Adrenal gland (tissue), 12 donors: ENCODE data around the gene TMEM9. TPM values are rescaled to one million over a fixed set of nuclear protein-coding genes. Genes with fewer than 3 reads are reported as not detected.
A peak's percentile ranks its signal among the peaks of the same experiment; 100 is the strongest.

ENCODE experiments used
- DNase-seq, 7 donors: peaks; one replicate each; pipeline ENCODE4 v3.0.0-alpha.2; 2019 to 2020
- H3K27ac ChIP-seq, 5 donors: fragments of 200-600 bp; sonication (generic) in 4 of 5; 1 replicate in 3 of 5; 2 replicates in 2 of 5; pipeline versions ENCODE4 v1.5.1 to v1.8.0; 2016 to 2020; ENCODE audit warnings: mild to moderate bottlenecking in 1 of 5
- H3K27me3 ChIP-seq: fragments of 200-600 bp; 2 replicates; pipeline ENCODE4 v1.8.0; 2021
- H3K36me3 ChIP-seq, 2 donors: fragments of 200-600 bp; replicated peaks in 1 of 2; 1 replicate in 1 of 2; 2 replicates in 1 of 2; pipeline versions ENCODE4 v1.5.1 to v1.8.0; 2018 to 2022
- H3K4me1 ChIP-seq, 2 donors: fragments of 200-600 bp; replicated peaks in 1 of 2; 1 replicate in 1 of 2; 2 replicates in 1 of 2; pipeline versions ENCODE4 v1.5.1 to v1.8.0; 2018 to 2021
- H3K4me3 ChIP-seq, 4 donors: fragments of 200-600 bp; sonication (generic) in 3 of 4; one replicate each; pipeline ENCODE4 v1.5.1; 2016 to 2018
- H3K9me3 ChIP-seq, 3 donors: fragments of 200-600 bp; sonication (generic) in 1 of 3; replicated peaks in 1 of 3; 1 replicate in 2 of 3; 2 replicates in 1 of 3; pipeline versions ENCODE4 v1.5.1 to v1.8.0; 2016 to 2021
- POLR2A ChIP-seq, 2 donors: fragments of 450-650 bp; IDR thresholded peaks; one replicate each; pipeline ENCODE4 v1.6.1; 2017; ENCODE audit warnings: antibody characterized with exemption in 2 of 2, mild to moderate bottlenecking in 2 of 2, moderate library complexity in 1 of 2
- WGBS, 4 donors: extraction: QIAGEN DNeasy Blood & Tissue Kit in 2 of 4; methylation state at CpG; one replicate each; pipeline versions ENCODE4 v1.1.5 to v1.1.7; 2013 to 2017; 5-methylcytosine and 5-hydroxymethylcytosine counted together
- intact Hi-C, 2 donors: fragments of 100-400 bp; cut with DNase I; formaldehyde crosslinking; loops; one replicate each; pipeline versions ENCODE4 v1.14.1 to v1.15.0; 2022 to 2023
- polyA plus RNA-seq, 3 donors: library from polyadenylated mRNA; stranded (reverse); fragments of 200-250 nt in 2 of 3; fragments of 350-450 nt in 1 of 3; fragmentation: Illumina TruSeq in 1 of 3; extraction: RNeasy Lipid Tissue Mini Kit (QIAGEN cat#74804) in 1 of 3; gene quantifications; one replicate each; pipeline ENCODE4 v1.2.3, GENCODE V29; 2013 to 2014
- total RNA-seq, 9 donors: library from RNA; depleted of rRNA in 4 of 9; stranded (reverse); fragments of >200 nt in 4 of 9; fragments of 120-200 nt in 1 of 9; fragmentation: NEBNext Ultra II Directional in 1 of 9; extraction: Animal tissue kit (Norgen Biotek cat#: 25700) in 1 of 9; gene quantifications; one replicate each; pipeline versions ENCODE4 v1.1.0 to v1.2.4, GENCODE V29; 2013 to 2023
- TF ChIP-seq, protein P1 (sequence below), 6 experiments: fragments of 450-650 bp in 4 of 6; fragments of 200-600 bp in 2 of 6; sonication (generic) in 1 of 6; IDR thresholded peaks; 1 replicate in 5 of 6; 2 replicates in 1 of 6; pipeline versions ENCODE4 v1.5.1 to v1.8.0; 2016 to 2021; ENCODE audit warnings: antibody characterized with exemption in 6 of 6, mild to moderate bottlenecking in 2 of 6, moderate library complexity in 1 of 6
- donor health status: healthy with polysubstance abuse.
- donor health status: Bipolar disorder and iron deficiency.
- donor health status: DM: yes; HTN: yes; CAD: no.
- donor health status: DM: no; HTN: no; CAD: no.
- donor health status: DM: no; HTN: no; CAD: no.
- donor health status: DM: yes; HTN: yes; CAD: no.

The TMEM9 gene
- total and polyA plus RNA-seq, 12 donors = 78.5 to 283 (median 127) TPM

GRCh38 chr1:201143726-201144635 lies 10.3 kb downstream of the TMEM9 start:
- Histone ChIP-seq H3K27ac (no peak overlapping the region), H3K9me3 (no peaks in the 10 kb centered on the region), H3K4me1 (no peaks in the 10 kb centered on the region), H3K27me3 (no peaks in the 10 kb centered on the region), H3K4me3 (no peak overlapping the region), H3K36me3 (peaks cover 0 to 76% of the 10 kb centered on the region in 2 donors)
- DNase-seq = peak in 1 of 7 donors; percentile 2
- TF ChIP-seq POLR2A (IDR thresholded peaks at IDR 0.05) = no peak
- TF ChIP-seq, protein P1, sequence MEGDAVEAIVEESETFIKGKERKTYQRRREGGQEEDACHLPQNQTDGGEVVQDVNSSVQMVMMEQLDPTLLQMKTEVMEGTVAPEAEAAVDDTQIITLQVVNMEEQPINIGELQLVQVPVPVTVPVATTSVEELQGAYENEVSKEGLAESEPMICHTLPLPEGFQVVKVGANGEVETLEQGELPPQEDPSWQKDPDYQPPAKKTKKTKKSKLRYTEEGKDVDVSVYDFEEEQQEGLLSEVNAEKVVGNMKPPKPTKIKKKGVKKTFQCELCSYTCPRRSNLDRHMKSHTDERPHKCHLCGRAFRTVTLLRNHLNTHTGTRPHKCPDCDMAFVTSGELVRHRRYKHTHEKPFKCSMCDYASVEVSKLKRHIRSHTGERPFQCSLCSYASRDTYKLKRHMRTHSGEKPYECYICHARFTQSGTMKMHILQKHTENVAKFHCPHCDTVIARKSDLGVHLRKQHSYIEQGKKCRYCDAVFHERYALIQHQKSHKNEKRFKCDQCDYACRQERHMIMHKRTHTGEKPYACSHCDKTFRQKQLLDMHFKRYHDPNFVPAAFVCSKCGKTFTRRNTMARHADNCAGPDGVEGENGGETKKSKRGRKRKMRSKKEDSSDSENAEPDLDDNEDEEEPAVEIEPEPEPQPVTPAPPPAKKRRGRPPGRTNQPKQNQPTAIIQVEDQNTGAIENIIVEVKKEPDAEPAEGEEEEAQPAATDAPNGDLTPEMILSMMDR (IDR thresholded peaks at IDR 0.05) = no peak
- WGBS, 4 donors = 88 to 92% (median 90%) methylated on average over 16 to 18 of the region's 18 CpGs
- intact Hi-C loops = loop anchor here in 1 of 2 donors (10.0 kb wide), 1 partner anchor 61 kb away; no protein-coding TSS in a partner anchor

DNA sequence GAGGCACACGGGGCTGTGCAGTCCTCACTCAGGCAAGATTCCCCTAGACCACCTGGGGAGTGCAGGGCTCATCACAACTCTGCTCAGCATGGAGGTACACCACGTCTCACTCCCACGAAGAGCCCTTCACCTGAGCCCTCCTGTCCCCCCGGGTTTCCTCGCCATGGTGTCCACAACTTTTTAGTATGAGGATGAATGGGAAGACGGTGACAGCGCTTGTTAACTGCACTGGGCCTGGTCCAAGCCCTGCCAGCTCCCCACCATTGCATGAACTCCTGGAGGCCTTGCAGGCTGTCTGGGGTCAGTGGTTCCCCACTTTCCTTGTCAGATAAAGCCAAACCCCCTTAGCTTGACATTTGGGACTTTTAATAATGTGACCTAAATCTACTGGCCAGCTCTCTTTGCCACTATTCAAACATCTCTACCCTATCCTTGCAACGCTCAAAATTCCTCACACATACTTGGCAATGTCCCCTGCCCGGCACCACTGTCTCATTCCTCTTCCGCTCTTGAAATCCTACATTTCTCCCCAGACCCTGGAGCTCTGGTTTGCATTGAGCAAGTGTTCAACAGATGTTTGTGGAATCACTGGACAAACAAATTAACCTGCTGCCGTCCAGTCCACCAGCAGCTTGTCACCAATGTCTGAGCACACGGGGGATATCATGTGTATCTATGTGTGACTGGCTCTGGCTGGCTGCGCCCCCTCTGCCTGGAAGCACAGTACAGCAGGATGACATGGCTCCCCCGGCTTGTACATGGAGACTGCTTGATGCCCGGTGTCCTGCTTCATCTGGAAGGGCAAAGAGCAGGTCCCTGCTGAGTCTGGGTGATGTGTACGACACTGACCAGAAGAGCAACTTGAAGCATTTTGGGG lies 11.2 kb downstream of the TMEM9 start:
- WGBS, 4 donors = 88 to 92% (median 90%) methylated on average over 14 to 16 of the region's 16 CpGs
- Histone ChIP-seq H3K4me1 (peaks cover 0 to 6% of the 10 kb centered on the region in 2 donors), H3K9me3 (no peaks in the 10 kb centered on the region), H3K36me3 (peaks cover 0 to 76% of the 10 kb centered on the region in 2 donors), H3K27me3 (no peaks in the 10 kb centered on the region), H3K27ac (no peak overlapping the region), H3K4me3 (no peak overlapping the region)
- TF ChIP-seq, protein P1 (IDR thresholded peaks at IDR 0.05) = no peak
- TF ChIP-seq POLR2A (IDR thresholded peaks at IDR 0.05) = no peak
- intact Hi-C loops = loop anchor here in 1 of 2 donors (10.0 kb wide), 1 partner anchor 62 kb away; no protein-coding TSS in a partner anchor
- DNase-seq = peak in 1 of 7 donors; percentile 1

DNA sequence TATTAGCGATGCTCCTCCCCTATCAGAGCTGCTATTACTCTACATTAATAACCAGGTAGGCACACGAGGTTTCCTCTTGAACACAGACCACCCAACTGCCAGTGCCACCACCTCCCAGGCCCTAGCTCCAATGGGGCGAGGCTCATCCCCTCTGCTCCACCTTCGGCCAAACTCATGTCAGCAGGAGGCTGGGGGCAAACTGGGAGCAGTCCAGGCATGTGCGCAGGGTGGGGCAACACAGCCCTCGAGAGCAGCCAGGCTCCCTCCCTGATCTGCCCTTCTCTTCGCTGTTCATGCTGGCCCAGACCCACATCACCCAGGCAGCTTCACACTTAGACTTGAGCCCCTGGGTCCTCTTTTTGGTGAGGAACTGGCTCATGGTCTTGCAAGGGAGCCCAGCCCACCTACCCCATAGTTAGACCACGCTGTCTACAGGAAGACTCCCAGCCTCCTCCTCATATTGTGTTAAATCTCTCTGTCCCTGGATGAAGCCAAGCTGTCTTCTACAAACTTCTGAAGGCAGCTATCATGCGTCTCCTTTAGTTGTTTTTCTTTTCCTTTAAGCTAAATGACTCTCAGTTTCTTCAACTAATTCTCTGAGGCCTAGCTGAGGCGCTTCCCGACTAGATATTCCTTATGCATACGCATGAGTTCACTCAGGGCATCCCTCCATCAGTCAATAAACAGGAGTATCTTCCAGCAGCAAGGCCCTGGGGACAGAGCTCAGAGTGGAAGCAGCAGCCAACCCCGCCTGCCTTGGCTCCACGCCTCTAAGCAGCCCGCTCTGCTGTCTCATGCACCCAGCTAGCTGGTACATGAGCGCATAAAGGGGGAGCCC lies 12.0 kb downstream of the TMEM9 start:
- Histone ChIP-seq H3K36me3 (peaks cover 0 to 70% of the 10 kb centered on the region in 2 donors), H3K9me3 (no peaks in the 10 kb centered on the region), H3K4me3 (no peak overlapping the region), H3K4me1 (peaks cover 7 to 13% of the 10 kb centered on the region in 2 donors), H3K27me3 (no peaks in the 10 kb centered on the region), H3K27ac (no peak overlapping the region)
- TF ChIP-seq, protein P1 (IDR thresholded peaks at IDR 0.05) = no peak
- no peak for TF ChIP-seq POLR2A (IDR thresholded peaks at IDR 0.05)
- intact Hi-C loops = loop anchor here in 1 of 2 donors (10.0 kb wide), 1 partner anchor 63 kb away; no protein-coding TSS in a partner anchor
- no peak for DNase-seq
- 85 to 90% (median 89%) methylated on average over 11 to 16 of the region's 16 CpGs for WGBS, 4 donors
